ENCODE measurements around the gene C5orf47. TPM values are rescaled to one million over a fixed set of nuclear protein-coding genes. Genes with fewer than 3 reads are reported as not detected.

Gene C5orf47
- total RNA-seq = not detected

- no peak for DNase-seq
Observed at GRCh38 chr5:173988554-173989431, at the start of gene C5orf47. C5orf47 (plus strand) TSS chr5:173989170; CDS start chr5:173989264, 94 bp downstream.

GRCh38 chr5:173940269-173940668 lies 48.7 kb upstream of the C5orf47 start:
- DNase-seq (no peak), ATAC-seq (no peak)
- ChIA-PET POLR2A (no interaction called here), CTCF (interaction anchor here (1.2 kb wide), 1 partner anchor 28 kb away, joined by 3 read pairs; no protein-coding TSS in a partner anchor)
- Mint-ChIP-seq H3K27me3 (no peaks in the 10 kb centered on the region), H3K4me1 (no peaks in the 10 kb centered on the region), H3K36me3 (ENCODE audit: low read depth) (peaks cover 4% of the 10 kb centered on the region), H3K27ac (no peak overlapping the region), H3K9me3 (ENCODE audit: low read depth) (no peaks in the 10 kb centered on the region), H3K4me3 (no peak overlapping the region)
- intact Hi-C loops (cut with DNase I, micrococcal nuclease) = no loop called here

More at GRCh38 chr5:173988554-173989431, at the start of gene C5orf47:
- ChIA-PET POLR2A (no interaction called here), CTCF (no interaction called here)
- Mint-ChIP-seq H3K9me3 (ENCODE audit: low read depth) (no peaks in the 10 kb centered on the region), H3K36me3 (ENCODE audit: low read depth) (no peaks in the 10 kb centered on the region), H3K4me1 (no peaks in the 10 kb centered on the region), H3K27me3 (peaks cover 4% of the 10 kb centered on the region), H3K4me3 (no peak within 1 kb of the TSS), H3K27ac (no peak within 1 kb of the TSS)
- intact Hi-C loops (cut with DNase I, micrococcal nuclease) = no loop called here
- ATAC-seq = no peak

GRCh38 chr5:173941102-173941501 lies 47.9 kb upstream of the C5orf47 start:
- DNase-seq (no peak), ATAC-seq (no peak)
- POLR2A ChIA-PET = no interaction called here
- CTCF ChIA-PET = interaction anchor here (1.2 kb wide), 1 partner anchor 27 kb away, joined by 3 read pairs; no protein-coding TSS in a partner anchor
- no peak overlapping the region for H3K27ac Mint-ChIP-seq
- peaks cover 7% of the 10 kb centered on the region for H3K36me3 Mint-ChIP-seq (ENCODE audit: low read depth)
- no peak overlapping the region for H3K4me3 Mint-ChIP-seq
- intact Hi-C loops (cut with DNase I, micrococcal nuclease) = no loop called here
- H3K9me3 Mint-ChIP-seq (ENCODE audit: low read depth) = no peaks in the 10 kb centered on the region
- no peaks in the 10 kb centered on the region for H3K27me3 Mint-ChIP-seq
- no peaks in the 10 kb centered on the region for H3K4me1 Mint-ChIP-seq

GRCh38 chr5:173941758-173942401 lies 47.1 kb upstream of the C5orf47 start:
- ChIA-PET CTCF (no interaction called here), POLR2A (no interaction called here)
- no peaks in the 10 kb centered on the region for H3K9me3 Mint-ChIP-seq (ENCODE audit: low read depth)
- H3K36me3 Mint-ChIP-seq (ENCODE audit: low read depth) = peaks cover 10% of the 10 kb centered on the region
- ATAC-seq (no peak), DNase-seq (no peak)
- no peaks in the 10 kb centered on the region for H3K27me3 Mint-ChIP-seq
- intact Hi-C loops (cut with DNase I, micrococcal nuclease) = no loop called here
- H3K27ac Mint-ChIP-seq = no peak overlapping the region
- H3K4me3 Mint-ChIP-seq = no peak overlapping the region
- no peaks in the 10 kb centered on the region for H3K4me1 Mint-ChIP-seq

GRCh38 chr5:173944511-173944910 lies 44.5 kb upstream of the C5orf47 start:
- H3K27ac Mint-ChIP-seq = no peak overlapping the region
- no peak for DNase-seq
- no peaks in the 10 kb centered on the region for H3K27me3 Mint-ChIP-seq
- H3K9me3 Mint-ChIP-seq (ENCODE audit: low read depth) = no peaks in the 10 kb centered on the region
- ChIA-PET CTCF (no interaction called here), POLR2A (no interaction called here)
- intact Hi-C loops (cut with DNase I, micrococcal nuclease) = no loop called here
- no peaks in the 10 kb centered on the region for H3K4me1 Mint-ChIP-seq
- H3K4me3 Mint-ChIP-seq = no peak overlapping the region
- ATAC-seq = no peak
- peaks cover 15% of the 10 kb centered on the region for H3K36me3 Mint-ChIP-seq (ENCODE audit: low read depth)

- ATAC-seq = no peak
- H3K4me1 Mint-ChIP-seq = no peaks in the 10 kb centered on the region
- DNase-seq = no peak
- H3K27ac Mint-ChIP-seq = no peak overlapping the region
- peaks cover 19% of the 10 kb centered on the region for H3K36me3 Mint-ChIP-seq (ENCODE audit: low read depth)
- POLR2A ChIA-PET = no interaction called here
- CTCF ChIA-PET = no interaction called here
- H3K4me3 Mint-ChIP-seq = no peak overlapping the region
- intact Hi-C loops (cut with DNase I, micrococcal nuclease) = no loop called here
- H3K27me3 Mint-ChIP-seq = no peaks in the 10 kb centered on the region
- no peaks in the 10 kb centered on the region for H3K9me3 Mint-ChIP-seq (ENCODE audit: low read depth)
Observed at GRCh38 chr5:173945160-173945559, 43.8 kb upstream of the C5orf47 start.

GRCh38 chr5:173946323-173946722 lies 42.6 kb upstream of the C5orf47 start:
- no peaks in the 10 kb centered on the region for H3K9me3 Mint-ChIP-seq (ENCODE audit: low read depth)
- POLR2A ChIA-PET = no interaction called here
- ATAC-seq (no peak), DNase-seq (no peak)
- no peak overlapping the region for H3K27ac Mint-ChIP-seq
- peaks cover 21% of the 10 kb centered on the region for H3K36me3 Mint-ChIP-seq (ENCODE audit: low read depth)
- intact Hi-C loops (cut with DNase I, micrococcal nuclease) = no loop called here
- CTCF ChIA-PET = interaction anchor here (0.6 to 1.0 kb wide), 3 partner anchors 17 to 329 kb away, joined by 3 read pairs; no protein-coding TSS in a partner anchor
- no peak overlapping the region for H3K4me3 Mint-ChIP-seq
- no peaks in the 10 kb centered on the region for H3K27me3 Mint-ChIP-seq
- no peaks in the 10 kb centered on the region for H3K4me1 Mint-ChIP-seq

GRCh38 chr5:173950829-173951228 lies 38.1 kb upstream of the C5orf47 start:
- ChIA-PET POLR2A (no interaction called here), CTCF (no interaction called here)
- intact Hi-C loops (cut with DNase I, micrococcal nuclease) = no loop called here
- Mint-ChIP-seq H3K4me3 (no peak overlapping the region), H3K4me1 (no peaks in the 10 kb centered on the region), H3K27ac (no peak overlapping the region), H3K9me3 (ENCODE audit: low read depth) (no peaks in the 10 kb centered on the region), H3K36me3 (ENCODE audit: low read depth) (peaks cover 31% of the 10 kb centered on the region), H3K27me3 (no peaks in the 10 kb centered on the region)
- ATAC-seq (no peak), DNase-seq (no peak)

GRCh38 chr5:173953528-173954090 lies 35.4 kb upstream of the C5orf47 start:
- CTCF ChIA-PET = no interaction called here
- Mint-ChIP-seq H3K4me3 (no peak overlapping the region), H3K27ac (no peak overlapping the region), H3K4me1 (no peaks in the 10 kb centered on the region), H3K27me3 (no peaks in the 10 kb centered on the region), H3K9me3 (ENCODE audit: low read depth) (no peaks in the 10 kb centered on the region), H3K36me3 (ENCODE audit: low read depth) (peaks cover 26% of the 10 kb centered on the region)
- DNase-seq = no peak
- POLR2A ChIA-PET = no interaction called here
- intact Hi-C loops (cut with DNase I, micrococcal nuclease) = no loop called here
- no peak for ATAC-seq

- Mint-ChIP-seq H3K4me1 (no peaks in the 10 kb centered on the region), H3K4me3 (no peak overlapping the region), H3K27ac (no peak overlapping the region), H3K9me3 (ENCODE audit: low read depth) (no peaks in the 10 kb centered on the region), H3K27me3 (no peaks in the 10 kb centered on the region), H3K36me3 (ENCODE audit: low read depth) (peaks cover 23% of the 10 kb centered on the region)
- CTCF ChIA-PET = no interaction called here
- intact Hi-C loops (cut with DNase I, micrococcal nuclease) = no loop called here
- POLR2A ChIA-PET = no interaction called here
- ATAC-seq = no peak
- DNase-seq = no peak
Observed at GRCh38 chr5:173954671-173955521, 34.1 kb upstream of the C5orf47 start.

- CTCF ChIA-PET = no interaction called here
- intact Hi-C loops (cut with DNase I, micrococcal nuclease) = no loop called here
- Mint-ChIP-seq H3K27ac (no peak overlapping the region), H3K4me1 (peaks cover 23% of the 10 kb centered on the region), H3K4me3 (no peak overlapping the region), H3K9me3 (ENCODE audit: low read depth) (no peaks in the 10 kb centered on the region), H3K36me3 (ENCODE audit: low read depth) (peaks cover 5% of the 10 kb centered on the region), H3K27me3 (no peaks in the 10 kb centered on the region)
- POLR2A ChIA-PET = no interaction called here
- ATAC-seq (no peak), DNase-seq (no peak)
Observed at GRCh38 chr5:173960986-173961385, 28.0 kb upstream of the C5orf47 start.

All from activated CD4-positive, alpha-beta T cell treated with anti-CD3 and anti-CD28 coated beads for 36 hours (primary cell).